IPS-NIHi7 (cell line): ENCODE measurements around the gene TGFBR3.

Source experiments
- DNase-seq: peaks from one replicate; pipeline ENCODE4 v3.0.0; 2012; ENCODE audit warnings: mixed read lengths; ENCODE audit errors: extremely low spot score

The TGFBR3 gene

DNA sequence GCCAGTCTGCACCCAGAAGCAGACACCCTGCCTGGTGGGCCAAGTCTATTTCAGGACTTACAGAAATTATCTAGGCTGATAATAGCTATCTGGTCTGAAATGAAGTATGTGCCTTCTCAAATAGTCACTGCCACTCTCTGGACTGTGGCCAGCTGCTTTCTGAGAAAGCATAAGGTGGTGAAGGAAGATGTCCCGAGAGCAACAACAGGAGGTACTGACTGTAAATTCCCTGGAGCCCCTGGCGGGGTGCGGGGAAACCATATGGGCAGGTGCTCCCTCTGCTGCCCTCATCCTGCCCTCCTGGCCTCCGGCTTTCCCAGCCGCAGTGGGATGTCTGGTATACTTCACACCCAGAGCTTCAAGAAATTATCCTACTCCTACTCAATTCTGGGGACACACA, 86.8 kb downstream of the TGFBR3 start:
- DNase-seq, result no peak

DNA sequence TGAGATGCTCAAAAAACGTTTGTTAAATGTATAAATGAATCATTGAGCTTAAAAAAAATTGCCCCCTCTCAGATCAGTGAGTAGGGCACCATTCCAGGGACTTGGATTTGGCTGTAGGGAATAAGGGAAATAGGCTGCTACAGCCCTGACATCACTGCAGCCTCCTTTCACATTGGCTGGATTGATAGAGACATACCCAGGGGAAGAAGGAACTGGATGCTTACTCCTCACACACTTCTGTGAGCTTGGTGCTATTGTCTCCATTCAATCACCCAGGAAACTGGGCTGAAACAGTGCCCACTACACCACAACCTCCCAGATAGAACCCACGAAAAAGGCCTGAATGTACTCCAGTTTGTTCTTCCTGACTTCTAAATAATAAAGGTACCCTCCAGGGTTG, 87.2 kb downstream of the TGFBR3 start:
- DNase-seq, result no peak

DNA sequence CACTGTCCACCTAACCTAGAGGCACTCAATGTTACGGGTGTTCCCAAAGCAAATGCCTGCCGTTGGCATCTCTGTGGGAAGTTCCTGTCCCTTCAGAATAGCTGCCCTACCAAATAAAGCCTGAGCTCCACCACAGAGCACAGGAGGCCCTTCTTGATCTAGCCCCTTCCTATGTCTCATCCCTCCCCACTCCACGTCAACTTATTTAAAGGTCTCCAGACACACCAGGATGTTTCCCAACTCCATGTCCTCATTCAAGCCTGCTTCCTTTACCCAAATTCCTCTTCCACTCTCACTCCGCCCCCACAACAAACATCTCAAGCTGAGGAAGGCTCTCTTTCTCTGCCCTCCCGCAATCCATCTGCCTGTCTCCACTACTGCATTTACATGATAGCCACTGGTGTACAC, 87.7 kb downstream of the TGFBR3 start:
- DNase-seq, result no peak

DNA sequence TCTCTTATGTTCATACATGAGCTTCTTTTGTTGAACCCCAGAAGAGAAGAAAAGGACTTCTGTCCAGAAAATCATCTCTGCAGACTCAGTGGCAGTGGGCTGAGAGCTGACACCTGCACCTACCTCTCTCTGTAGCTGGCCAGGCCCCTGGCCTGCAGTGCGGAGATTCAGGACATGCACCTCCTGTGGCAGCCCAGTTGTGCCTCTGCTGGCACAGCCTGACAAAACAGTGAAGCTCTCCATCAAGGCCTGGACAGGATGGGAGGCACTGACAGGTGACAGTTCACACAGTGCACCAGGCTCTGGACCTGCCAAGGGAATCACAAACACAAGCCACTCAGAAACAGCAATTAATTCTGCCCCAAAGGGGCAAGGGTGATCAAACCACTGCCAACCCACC, 88.8 kb downstream of the TGFBR3 start:
- DNase-seq, result no peak

DNA sequence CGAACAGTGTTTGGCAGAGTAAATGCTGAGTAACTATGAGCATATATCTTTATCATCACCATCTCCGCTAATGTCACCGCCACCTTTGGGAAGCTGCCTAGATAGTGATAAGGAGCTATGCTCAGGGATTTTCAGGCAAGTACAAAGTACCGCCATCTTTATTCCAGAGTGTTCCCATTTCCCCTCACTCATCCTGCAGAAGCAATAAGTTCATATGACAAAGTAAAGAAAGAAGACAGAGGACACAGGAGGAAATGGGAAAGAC, 89.6 kb downstream of the TGFBR3 start:
- DNase-seq, result no peak

DNA sequence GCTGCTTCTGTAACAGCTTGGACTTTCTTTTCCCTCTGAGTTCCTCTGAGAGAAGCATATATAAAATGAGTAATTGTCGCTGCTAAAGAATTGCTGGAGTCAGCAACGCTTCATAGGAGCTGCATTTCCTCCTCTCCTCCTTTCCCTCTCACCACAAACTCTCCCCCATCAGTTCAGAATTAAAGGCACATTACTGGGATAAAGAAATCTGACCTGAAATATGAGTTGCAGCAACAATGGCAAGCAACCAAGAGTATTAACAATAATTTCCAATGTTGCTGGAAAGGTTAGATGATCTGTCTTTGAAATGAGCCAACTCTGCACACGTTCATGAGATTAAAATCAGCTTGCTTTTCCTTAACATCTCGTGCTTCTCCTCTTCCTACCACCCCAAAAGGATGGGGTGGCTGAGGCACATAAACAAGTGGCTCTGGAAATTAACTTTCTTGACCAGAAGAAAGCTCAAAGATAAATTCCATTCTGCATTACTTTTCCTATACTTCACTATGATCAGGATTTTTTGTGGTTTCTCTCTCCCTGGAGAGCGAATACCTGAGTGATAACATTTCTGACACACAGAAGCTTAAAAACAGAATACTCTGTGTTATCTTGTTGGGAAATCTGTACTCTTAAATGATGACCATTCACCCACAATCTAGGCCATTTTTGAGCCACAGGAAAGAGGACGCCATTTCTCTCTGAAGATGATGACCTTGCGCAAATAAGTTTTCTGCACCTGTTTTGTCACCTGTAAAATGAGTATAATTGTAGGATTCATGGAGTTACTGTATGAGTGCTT, 90.2 kb downstream of the TGFBR3 start:
- no peak for DNase-seq

DNA sequence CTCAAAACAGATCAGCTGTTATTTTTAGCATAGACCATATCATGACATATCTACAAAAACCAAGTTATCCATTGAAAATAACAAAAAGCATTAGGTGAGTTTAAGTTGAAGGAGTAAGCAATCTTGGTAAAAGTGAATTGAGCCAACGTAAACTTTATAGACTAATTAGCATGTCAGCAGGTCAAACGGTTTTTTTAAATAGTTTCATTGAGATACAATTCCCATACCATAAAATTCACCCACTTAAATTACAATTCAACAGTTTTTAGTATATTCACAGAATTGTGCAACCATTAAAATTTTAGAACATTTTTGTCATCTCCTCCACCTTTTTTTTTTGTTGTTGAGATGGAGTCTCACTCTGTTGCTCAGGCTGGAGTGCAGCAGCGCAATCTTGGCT, 92.1 kb downstream of the TGFBR3 start:
- DNase-seq, result no peak

DNA sequence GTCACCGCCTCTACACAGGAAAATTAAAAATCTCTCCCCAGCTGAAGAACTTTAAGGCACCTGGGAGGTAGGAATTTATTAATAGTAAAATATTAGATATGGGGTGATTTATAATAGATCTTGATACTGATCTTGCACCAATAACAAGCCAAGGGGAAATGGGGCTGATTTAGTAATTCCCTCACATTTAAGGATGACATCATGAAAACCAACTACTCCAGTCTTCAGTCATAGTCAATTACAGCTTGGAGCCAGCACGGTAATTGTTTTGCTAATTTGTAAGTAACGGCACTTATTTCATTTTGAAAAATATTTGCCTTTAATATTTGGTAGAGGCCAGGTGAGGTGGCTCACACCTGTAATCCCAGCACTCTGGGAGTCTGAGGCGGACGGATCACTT, 92.8 kb downstream of the TGFBR3 start:
- DNase-seq, result no peak

DNA sequence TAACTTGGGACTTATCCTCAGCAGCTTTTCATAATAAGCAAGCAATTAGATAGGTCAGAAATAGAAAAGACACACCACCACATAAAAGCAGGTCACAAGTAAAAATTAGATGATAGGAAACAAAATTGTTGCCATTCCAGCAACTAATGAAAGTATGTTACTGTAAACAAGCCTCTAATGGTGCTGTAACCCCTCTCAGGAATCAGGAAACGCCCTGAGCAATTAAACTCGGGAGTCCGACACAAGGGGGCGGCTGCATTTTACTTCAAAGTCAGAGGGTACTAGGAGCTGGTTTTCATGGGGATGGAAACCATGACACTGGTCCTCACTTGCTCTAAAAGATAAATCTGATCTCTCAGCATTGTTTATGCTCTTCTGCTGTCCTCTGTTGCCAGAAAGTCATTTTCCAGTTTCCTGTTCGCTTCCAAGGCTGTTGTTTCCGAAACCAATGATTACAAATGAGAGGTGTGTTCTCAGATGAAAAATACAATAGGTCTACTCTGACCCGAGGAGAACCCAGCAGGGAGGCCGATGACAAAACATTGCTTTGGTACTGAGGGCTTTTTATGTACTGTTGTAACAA, 93.4 kb downstream of the TGFBR3 start:
- DNase-seq, result peak; percentile 56

DNA sequence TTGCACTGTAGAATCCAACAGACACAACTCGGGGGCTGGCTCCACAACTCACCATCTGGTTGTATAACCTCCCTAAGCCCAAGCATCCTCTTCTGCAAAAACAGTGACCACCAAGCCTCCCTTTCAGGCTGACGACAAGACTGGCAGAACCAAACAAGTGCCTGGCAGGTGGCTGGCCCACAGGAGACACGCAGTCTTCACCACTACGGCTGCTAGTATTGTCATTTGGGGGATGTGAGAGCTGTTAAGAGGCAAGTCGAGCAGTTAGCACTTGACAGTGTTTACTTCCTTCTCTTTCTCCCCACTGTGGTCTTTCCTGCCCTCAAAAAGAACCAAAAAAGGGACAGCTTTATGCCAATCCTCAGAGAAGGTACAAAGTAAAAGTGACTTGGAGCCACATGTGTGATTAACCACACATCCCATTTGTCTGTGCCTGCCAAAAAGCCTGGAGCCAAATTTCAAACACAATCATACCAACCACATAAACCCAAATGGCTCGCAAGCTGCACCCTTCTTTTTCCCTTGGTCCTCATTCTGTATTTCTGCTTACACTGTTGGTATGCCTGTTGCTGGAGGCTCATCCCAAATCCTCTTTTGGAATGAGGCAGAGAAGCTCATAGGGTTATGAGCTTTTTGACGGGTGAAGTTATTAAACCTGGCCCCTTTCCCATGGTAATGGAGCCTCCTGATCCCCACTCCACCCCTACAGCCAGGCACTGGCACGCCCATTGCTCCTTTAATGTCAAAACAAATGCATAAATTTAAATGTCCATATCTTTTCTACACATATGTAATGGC, 94.1 kb downstream of the TGFBR3 start:
- no peak for DNase-seq

DNA sequence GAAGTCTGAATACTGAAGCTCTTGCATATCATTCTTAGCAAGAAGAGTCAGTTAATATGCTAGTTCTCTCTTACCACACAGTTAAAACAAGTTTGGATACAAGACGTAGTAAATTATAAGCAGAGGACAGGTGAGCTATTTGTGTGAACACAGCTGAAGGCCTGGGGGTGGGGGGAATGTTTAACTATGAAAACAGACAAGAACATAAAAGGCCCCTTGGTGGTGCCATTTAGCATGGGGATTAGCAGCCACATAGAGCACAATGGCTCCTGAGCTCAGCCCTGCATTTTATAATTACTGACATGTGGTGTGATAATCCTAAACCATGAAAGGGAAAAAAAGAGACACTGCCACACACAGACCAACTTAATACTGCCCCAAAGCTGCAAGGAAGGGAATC, 94.8 kb downstream of the TGFBR3 start:
- DNase-seq, result peak; percentile 46

DNA sequence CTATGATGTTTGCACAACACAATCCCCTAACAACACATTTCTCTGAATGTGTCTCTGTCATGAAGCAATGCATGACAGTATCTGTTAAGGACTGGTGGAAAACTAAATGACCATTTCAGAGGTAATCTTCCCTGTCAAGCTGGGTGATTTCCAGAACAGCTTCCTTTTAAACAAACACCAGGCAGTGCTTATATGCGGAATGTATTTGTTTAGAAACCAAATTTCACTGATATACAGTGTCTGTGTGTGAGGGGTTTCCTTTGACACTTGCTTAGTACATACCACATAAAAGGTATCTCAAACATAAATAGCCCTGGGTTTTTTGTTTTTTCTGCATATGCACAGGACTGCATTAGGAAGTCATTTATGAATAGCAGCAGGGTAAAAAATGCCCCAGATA, 95.6 kb downstream of the TGFBR3 start:
- no peak for DNase-seq

DNA sequence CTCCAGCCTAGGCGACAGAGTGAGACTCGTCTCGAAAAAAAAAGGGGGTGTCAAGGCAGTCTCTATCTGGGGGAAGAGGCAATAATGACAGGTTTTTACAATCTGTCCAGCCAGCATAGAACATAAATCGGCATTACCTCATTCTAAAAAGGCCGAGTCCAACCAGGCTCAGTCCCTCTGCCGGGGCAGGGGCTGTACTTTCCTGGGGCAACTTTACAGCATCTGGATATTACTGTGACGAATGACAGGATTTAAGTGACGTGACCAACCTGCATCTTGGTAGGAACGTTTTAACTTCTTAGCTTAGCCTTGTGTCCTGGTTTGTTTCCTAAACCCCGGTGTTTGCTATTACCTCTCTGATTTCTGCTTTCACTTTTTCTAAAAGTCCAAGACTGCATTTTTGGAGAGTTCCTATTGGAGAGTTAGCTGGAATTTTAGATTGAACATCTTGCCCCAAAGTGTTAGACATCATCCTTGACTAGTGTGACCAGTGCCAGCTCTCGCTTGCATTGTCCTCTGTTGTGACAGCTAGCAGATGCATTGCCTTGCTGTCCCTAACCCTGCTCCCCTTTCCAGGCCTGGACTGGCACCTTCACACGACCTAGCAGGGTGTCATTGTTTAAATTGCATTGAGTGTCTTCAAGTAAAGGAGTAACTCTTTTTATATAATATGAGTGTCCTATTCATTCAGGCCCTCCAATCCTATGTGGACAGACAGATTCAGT, 96.5 kb downstream of the TGFBR3 start:
- no peak for DNase-seq

DNA sequence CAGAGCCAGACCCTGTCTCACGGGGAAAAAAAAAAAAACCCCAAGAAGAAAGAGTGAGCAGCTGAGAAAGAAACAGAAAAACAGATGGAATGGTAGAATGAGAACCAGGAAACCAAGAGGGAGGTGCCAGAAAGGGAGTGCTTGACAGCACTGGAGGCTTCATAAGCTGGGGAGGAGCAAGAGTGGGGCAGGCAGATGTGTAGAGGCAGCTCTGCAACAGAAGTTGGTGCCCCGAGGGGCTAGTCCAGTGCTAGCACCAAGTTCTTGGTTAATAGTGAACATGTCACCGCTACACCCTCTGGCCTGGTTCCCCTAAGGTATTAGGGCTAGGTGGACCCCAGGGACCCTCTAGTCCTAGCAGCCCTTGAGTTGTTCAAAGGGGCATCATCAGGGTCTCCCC, 98.0 kb downstream of the TGFBR3 start:
- DNase-seq, result no peak

DNA sequence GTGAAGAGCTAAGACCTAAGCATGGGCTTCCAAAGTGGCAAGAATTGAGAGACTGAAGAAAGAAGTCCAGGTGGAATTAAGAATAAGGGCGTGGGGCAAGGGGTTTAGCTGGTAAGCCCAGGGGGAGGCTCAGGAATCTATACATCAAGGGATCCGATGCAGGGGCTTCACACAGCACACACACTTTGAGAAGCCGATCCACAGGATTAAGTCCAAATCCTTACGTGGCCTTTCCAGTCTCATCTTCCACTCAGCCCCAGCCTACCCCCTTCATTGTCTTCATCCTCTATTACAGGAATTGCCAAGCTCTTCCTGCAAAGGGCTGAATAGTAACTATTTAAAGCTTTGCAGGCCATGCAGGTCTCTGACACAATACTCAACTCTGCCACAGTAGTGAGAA, 101.3 kb downstream of the TGFBR3 start:
- DNase-seq, result no peak

DNA sequence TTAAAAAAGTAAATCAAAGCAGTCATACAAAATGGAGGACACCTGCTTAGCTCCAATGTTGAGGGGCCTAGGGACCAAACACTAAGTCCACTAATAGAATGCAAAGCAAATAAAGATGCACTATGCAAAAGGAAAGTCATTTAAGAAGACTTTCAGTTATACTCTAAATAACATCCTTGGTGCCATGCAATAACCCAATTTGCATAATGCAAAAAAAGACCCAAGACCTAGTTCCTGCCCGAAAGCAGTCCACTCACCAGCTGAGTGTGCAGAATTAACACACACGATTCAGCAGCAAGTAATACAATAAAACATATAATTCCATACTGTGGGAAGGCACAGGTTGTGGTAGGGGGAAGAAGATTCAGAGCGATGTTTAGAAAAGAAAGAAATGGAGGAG, 101.8 kb downstream of the TGFBR3 start:
- no peak for DNase-seq

DNA sequence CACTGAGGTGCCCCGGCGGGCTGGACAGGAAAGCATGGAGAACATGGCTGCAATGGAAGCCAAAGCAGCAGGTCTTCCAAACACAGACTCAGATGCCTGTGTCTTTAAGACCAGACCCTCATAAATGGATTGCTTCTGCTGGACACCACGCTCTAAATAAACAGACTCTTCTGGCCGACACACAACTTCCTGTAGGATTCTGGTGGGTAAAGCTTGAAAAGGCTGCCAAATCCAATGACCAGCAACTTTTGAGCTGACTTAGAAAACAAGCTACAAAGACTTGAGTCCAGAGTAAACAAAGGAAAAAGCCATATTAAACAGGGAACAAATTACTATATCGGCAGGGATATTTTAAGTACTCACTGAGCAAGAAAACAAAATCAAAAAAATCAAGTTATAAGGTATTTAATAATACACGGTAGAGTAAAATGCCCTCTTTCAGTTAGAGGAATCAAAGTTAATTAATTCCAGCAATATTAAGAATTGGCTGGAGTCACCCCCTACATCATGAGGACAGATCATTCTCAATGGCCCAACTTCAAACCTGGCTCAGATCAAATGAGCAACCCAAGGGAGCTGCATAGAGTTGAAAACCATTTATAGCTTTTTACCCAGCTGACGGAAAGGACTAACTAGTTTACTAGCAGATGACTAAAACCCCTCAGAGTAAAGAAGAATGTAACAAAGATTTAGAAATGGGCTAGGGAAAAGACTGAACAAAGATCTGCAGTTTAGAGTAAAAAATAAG, 102.4 kb downstream of the TGFBR3 start:
- no peak for DNase-seq

DNA sequence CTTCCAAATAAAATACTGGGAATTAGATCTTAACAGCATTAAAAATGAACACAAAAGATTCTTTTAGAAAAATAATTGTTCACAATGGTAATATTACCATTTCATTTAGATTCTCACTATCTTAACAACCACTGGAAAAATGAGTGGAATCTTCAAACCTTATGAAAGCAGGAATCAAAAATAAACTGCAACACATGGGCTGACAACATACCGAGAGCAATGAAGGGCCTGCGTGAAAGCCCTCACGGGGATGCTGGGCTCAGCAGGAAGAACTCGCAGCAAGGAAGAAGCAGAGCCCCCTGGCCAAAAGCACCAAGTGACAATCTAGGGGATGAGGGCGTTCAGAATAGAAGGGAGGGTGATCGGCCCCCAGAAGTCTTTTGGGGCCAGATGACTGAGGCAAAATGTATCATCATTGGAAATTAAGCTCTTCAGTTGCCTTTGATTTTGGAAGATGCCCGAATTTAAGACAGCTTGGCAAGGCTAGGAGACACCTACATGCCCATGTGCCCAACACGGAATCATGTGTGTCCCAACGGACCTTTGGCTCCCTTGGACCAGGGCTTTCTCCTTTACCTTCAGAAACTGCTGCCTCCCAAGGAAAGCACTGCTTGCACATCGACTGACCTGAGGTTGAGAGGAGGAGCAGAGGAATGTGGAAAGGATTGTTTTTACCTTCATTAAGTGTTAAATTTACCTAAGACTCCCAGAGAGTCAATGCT, 103.9 kb downstream of the TGFBR3 start:
- no peak for DNase-seq

DNA sequence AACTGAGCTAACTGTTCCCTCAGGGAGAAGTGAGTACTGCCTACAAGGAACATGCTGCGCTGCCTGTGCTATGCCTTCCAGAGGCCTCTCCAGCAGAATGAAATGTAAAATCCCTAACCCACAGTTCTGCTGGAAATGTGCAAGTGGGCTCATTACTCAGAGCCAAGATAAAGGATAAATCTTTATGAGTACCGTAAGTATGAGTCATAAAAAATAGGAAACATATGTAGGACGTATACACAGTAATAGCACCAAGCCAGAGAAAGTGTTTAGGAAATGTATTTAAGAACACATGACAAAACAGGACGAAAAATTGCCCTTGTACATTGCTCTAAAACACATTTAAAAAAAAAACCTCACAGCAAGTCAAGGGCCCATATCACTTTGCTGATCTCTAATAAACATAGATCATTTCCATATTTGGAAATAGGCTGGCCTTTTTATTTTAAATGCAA, 104.6 kb downstream of the TGFBR3 start:
- DNase-seq, result no peak

DNA sequence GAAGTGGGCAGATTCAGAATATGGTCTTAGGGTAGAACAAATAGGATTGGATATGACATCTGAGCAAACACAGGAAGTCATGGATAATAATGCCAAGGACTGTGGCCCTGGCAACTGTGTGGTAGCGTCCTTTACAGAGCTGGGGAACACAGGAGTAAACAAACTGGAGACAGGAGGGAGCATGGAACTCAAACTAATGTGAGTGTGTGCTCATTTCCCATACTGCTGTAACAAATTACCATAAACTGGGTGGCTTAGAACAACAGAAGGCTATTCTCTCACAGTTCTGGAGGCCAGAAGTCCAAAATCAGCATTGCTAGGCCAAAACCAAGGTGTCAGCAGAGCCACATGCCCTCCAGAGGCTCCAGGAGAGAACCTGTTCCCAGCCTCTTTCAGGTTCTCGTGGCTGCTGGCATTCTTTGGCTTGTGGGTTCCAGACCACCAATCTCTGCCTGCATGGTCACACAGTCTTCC, 106.4 kb downstream of the TGFBR3 start:
- no peak for DNase-seq

DNA sequence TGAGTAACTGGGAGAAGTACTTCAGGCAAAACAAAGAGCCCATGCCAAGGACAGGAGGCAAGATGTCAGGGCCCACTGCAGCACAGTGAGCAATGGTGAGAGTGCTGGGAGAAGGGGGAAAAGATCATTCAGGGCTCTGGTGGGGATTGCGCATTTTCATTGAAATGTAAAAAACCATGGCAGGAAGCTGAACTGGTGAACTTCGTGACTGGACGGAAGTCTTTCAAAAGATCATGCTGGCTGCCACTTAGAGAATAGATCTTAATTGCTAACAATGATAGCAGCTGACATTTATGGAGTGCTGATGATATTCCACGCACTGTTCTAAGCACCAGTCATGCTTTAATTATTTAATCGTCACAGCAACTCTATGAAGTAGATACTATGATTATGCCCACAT, 107.0 kb downstream of the TGFBR3 start:
- DNase-seq, result peak; percentile 36
